ENCODE data around the gene MUC6. TPM values are rescaled to one million over a fixed set of nuclear protein-coding genes. Genes with fewer than 3 reads are reported as not detected.

Gene MUC6
- total and polyA plus RNA-seq, 2 donors = not detected

DNA sequence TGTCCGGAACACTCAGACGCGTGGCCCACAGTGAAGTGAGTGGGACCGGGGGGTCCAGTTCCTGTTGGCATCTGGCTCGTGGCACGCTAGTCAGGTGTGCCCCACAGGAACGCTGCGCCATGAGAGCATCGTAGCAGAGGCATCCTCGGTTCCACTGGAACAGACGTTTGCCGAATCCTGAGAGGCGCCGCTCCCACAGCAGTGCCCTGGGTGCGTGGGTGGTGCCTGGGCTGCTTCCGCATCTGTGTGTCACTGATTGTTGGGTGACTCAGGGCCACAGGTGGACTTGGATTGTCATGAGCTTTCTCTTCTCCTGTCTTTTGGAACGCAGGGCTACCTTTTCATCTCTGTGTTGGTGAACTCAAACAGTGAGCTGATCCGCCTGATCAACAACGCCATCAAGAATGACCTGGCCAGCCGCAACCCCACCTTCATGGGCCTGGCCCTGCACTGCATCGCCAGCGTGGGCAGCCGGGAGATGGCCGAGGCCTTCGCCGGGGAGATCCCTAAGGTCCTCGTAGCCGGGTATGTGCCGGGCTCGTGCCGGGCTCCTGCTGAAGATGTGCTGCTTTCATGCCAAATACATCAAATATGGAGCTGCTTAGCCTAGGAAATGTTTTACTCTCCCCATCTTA is 64.7 kb downstream of the MUC6 start:
- no peak overlapping the region for H3K27ac ChIP-seq (ENCODE audit: low read depth)
- H3K36me3 ChIP-seq (ENCODE audit: insufficient read depth) = peaks cover 5% of the 10 kb centered on the region
- DNase-seq (ENCODE audit: extremely low spot score) = no peak
- no peaks in the 10 kb centered on the region for H3K4me1 ChIP-seq (ENCODE audit: insufficient read depth)
- WGBS = 95% methylated on average over 31 of the region's 31 CpGs
- no peak overlapping the region for H3K4me3 ChIP-seq (ENCODE audit: low read depth, low read length)

DNA sequence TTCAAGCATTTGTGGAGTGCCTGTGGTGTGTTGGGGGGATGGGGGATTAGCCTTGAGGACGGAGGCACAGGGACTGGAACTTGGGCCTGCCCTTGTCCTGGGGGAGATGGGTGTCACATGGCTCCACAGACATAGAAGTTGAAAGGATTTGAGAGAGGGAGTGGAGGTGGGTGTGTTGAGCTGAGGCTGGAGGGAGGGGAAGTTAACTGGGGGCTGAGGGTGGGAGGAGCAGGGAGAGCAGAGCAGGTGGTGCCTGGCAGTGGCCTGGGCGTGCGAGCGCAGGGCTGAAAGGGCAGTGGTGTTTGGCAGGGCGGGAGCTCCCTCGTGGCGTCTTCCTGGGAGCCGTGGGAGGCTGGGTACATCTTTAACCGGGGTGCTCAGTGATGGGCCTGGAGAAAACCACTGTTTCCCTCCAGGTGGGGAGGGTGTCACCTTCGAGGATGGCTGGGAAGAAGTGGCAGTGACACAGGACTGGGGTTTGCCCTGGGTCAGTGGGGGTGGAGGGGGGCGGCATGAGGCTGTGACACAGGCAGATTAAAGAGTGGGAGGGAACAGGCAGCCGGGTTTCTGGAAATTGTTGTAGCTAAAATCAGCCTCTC is 65.3 kb downstream of the MUC6 start:
- no peak for DNase-seq (ENCODE audit: extremely low spot score)
- 87% methylated on average over 12 of the region's 12 CpGs for WGBS
- H3K27ac ChIP-seq (ENCODE audit: low read depth) = no peak overlapping the region
- no peak overlapping the region for H3K4me3 ChIP-seq (ENCODE audit: low read depth, low read length)
- peaks cover 5% of the 10 kb centered on the region for H3K36me3 ChIP-seq (ENCODE audit: insufficient read depth)
- H3K4me1 ChIP-seq (ENCODE audit: insufficient read depth) = no peaks in the 10 kb centered on the region

- 87% methylated on average over 26 of the region's 26 CpGs for WGBS
- Histone ChIP-seq H3K4me1 (ENCODE audit: insufficient read depth) (no peaks in the 10 kb centered on the region), H3K27ac (ENCODE audit: low read depth) (no peak overlapping the region), H3K4me3 (ENCODE audit: low read depth, low read length) (no peak overlapping the region), H3K36me3 (ENCODE audit: insufficient read depth) (peaks cover 5% of the 10 kb centered on the region)
- DNase-seq (ENCODE audit: extremely low spot score) = no peak
These were observed 66.1 kb downstream of the MUC6 start for GRCh38 chr11:970319-970871.

GRCh38 chr11:969651-970205 is 66.8 kb downstream of the MUC6 start:
- Histone ChIP-seq H3K36me3 (ENCODE audit: insufficient read depth) (peaks cover 5% of the 10 kb centered on the region), H3K27ac (ENCODE audit: low read depth) (no peak overlapping the region), H3K4me3 (ENCODE audit: low read depth, low read length) (no peak overlapping the region), H3K4me1 (ENCODE audit: insufficient read depth) (no peaks in the 10 kb centered on the region)
- no peak for DNase-seq (ENCODE audit: extremely low spot score)
- WGBS = 84% methylated on average over 9 of the region's 9 CpGs

DNA sequence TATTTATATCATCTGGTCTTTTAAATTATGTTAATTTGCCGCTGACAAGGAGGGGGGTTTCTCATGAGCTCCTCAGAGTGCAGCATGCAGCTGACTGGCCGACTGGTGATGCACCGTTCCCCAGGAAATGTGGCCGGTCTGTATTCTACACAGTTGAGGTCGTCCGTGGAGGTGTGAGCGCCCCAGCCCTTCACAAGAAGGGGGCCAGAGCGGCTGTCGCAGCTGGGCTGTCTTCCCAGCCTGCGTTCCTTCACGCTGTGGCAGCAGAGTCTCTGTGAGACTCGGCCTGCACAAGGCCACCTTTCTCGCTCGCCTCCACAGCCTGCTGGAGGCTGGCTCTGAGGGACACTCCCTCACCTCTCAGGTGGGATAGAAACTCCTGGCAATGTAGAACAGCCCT is 67.7 kb downstream of the MUC6 start:
- H3K36me3 ChIP-seq (ENCODE audit: insufficient read depth) = peaks cover 5% of the 10 kb centered on the region
- H3K4me3 ChIP-seq (ENCODE audit: low read depth, low read length) = no peak overlapping the region
- H3K4me1 ChIP-seq (ENCODE audit: insufficient read depth) = no peaks in the 10 kb centered on the region
- WGBS = 88% methylated on average over 14 of the region's 14 CpGs
- no peak for DNase-seq (ENCODE audit: extremely low spot score)
- no peak overlapping the region for H3K27ac ChIP-seq (ENCODE audit: low read depth)

DNA sequence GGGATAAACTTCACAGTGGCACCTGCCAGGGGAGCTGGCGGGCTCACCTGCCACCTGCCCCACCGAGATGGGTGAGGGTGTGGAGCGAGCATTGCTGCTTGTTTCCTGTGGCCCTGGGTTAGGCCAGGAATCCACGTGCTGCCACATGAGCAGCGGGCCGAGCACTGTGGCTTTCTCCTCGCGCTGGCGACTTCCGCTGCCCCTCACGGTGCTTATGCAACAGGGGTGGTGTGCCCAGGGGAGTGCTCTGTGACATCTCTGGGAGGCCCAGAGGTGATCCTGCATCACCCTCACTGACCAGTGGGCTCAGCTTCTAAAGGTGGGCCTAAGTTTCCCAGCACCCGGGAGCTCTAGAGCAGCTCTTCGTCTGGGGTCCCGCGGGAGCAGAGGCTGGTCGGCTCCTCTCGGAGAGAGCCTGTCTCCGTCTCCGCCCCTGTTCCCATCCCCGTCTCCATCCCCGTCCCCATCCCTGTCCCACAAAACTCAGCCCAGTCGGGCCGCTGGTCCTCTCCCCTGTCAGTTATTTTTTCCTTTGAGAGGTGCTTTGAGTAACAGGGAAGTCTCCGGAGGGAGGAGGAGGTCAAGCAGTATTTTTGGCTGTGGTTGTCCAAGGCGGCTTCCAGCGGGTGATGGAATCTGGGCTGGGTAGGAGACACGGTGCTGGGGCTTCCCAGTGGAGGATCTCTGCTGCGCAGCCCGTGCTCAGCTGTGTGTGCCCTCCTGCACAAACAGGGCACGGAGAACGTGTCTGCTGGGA is 68.3 kb downstream of the MUC6 start:
- DNase-seq (ENCODE audit: extremely low spot score) = no peak
- WGBS = 84% methylated on average over 31 of the region's 31 CpGs
- H3K36me3 ChIP-seq (ENCODE audit: insufficient read depth) = peaks cover 5% of the 10 kb centered on the region
- H3K27ac ChIP-seq (ENCODE audit: low read depth) = no peak overlapping the region
- H3K4me1 ChIP-seq (ENCODE audit: insufficient read depth) = no peaks in the 10 kb centered on the region
- H3K4me3 ChIP-seq (ENCODE audit: low read depth, low read length) = no peak overlapping the region

DNA sequence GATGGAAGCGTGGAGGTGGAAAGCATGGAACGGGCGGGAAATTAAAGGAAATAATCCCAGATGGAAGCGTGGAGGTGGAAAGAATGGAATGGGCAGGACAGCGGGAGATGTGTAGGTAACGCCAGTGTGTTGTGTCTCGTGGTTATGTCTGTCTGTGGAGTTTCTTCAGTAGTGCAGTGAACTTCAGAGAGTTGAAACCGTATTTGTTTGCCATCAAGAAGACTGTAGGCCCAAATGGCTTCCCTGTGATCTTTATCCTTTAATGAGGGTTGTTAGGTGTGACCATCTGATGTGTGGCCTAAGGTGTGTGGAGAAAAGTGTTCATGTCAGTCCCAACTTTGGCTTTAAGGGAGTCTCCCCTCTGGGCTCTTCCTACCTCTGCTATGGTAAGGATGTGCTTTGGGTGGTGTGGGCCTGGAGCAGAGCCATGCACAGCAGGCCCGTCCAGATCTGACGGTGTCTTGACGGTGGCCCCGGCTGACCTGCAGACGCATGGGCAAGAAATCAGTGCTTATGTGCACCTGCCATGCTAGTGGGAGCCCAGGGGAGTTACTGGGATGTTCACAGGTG is 71.2 kb downstream of the MUC6 start:
- 94% methylated on average over 13 of the region's 13 CpGs for WGBS
- Histone ChIP-seq H3K4me3 (ENCODE audit: low read depth, low read length) (no peak overlapping the region), H3K36me3 (ENCODE audit: insufficient read depth) (peaks cover 3% of the 10 kb centered on the region), H3K4me1 (ENCODE audit: insufficient read depth) (no peaks in the 10 kb centered on the region), H3K27ac (ENCODE audit: low read depth) (no peak overlapping the region)
- no peak for DNase-seq (ENCODE audit: extremely low spot score)

- Histone ChIP-seq H3K36me3 (ENCODE audit: insufficient read depth) (no peaks in the 10 kb centered on the region), H3K4me1 (ENCODE audit: insufficient read depth) (no peaks in the 10 kb centered on the region), H3K4me3 (ENCODE audit: low read depth, low read length) (no peak overlapping the region), H3K27ac (ENCODE audit: low read depth) (no peak overlapping the region)
- DNase-seq (ENCODE audit: extremely low spot score) = no peak
- 97% methylated on average over 7 of the region's 7 CpGs for WGBS
These were observed 72.7 kb downstream of the MUC6 start for GRCh38 chr11:963852-964251.

Other genes with a start within 250 kb of the MUC6 start
- not detected for gene CEND1, start 246.6 kb downstream of the MUC6 start, total RNA-seq
- 1.4 TPM for gene CEND1, start 246.6 kb downstream of the MUC6 start, polyA plus RNA-seq
- 7.5 TPM for gene SLC25A22, start 238.4 kb downstream of the MUC6 start, total RNA-seq
- gene SLC25A22, start 238.4 kb downstream of the MUC6 start, polyA plus RNA-seq = 17.1 TPM
- 7.2 TPM for gene PIDD1, start 231.5 kb downstream of the MUC6 start, total RNA-seq
- gene PIDD1, start 231.5 kb downstream of the MUC6 start, polyA plus RNA-seq = 12.4 TPM
- gene RPLP2, start 226.8 kb downstream of the MUC6 start, total RNA-seq = 189 TPM
- 1,859 TPM for gene RPLP2, start 226.8 kb downstream of the MUC6 start, polyA plus RNA-seq
- gene PNPLA2, start 217.8 kb downstream of the MUC6 start, total RNA-seq = 13.6 TPM
- gene PNPLA2, start 217.8 kb downstream of the MUC6 start, polyA plus RNA-seq = 131 TPM
- 5.9 TPM for gene CRACR2B, start 208.8 kb downstream of the MUC6 start, total RNA-seq
- gene CRACR2B, start 208.8 kb downstream of the MUC6 start, polyA plus RNA-seq = 20.2 TPM
- gene CD151, start 203.8 kb downstream of the MUC6 start, total RNA-seq = 115 TPM
- gene CD151, start 203.8 kb downstream of the MUC6 start, polyA plus RNA-seq = 692 TPM
- 21.7 TPM for gene POLR2L, start 194.2 kb downstream of the MUC6 start, total RNA-seq
- 148 TPM for gene POLR2L, start 194.2 kb downstream of the MUC6 start, polyA plus RNA-seq
- 39.4 TPM for gene TSPAN4, start 193.9 kb downstream of the MUC6 start, total RNA-seq
- 144 TPM for gene TSPAN4, start 193.9 kb downstream of the MUC6 start, polyA plus RNA-seq
- gene CHID1, start 125.9 kb downstream of the MUC6 start, total RNA-seq = 23.4 TPM
- 62.3 TPM for gene CHID1, start 125.9 kb downstream of the MUC6 start, polyA plus RNA-seq
- 26.5 TPM for gene AP2A2, start 110.8 kb downstream of the MUC6 start, total RNA-seq
- 51.4 TPM for gene AP2A2, start 110.8 kb downstream of the MUC6 start, polyA plus RNA-seq
- not detected for gene MUC2, start 38.2 kb upstream of the MUC6 start, total RNA-seq
- gene MUC2, start 38.2 kb upstream of the MUC6 start, polyA plus RNA-seq = 0.01 TPM
- gene MUC5AC, start 121.2 kb upstream of the MUC6 start, total RNA-seq = not detected
- gene MUC5AC, start 121.2 kb upstream of the MUC6 start, polyA plus RNA-seq = not detected
- gene MUC5B, start 186.3 kb upstream of the MUC6 start, total RNA-seq = not detected
- not detected for gene MUC5B, start 186.3 kb upstream of the MUC6 start, polyA plus RNA-seq

Measured in urinary bladder (tissue), 4 donors.